Endometrial microvascular endothelial cells (primary cell): Measurements from ENCODE around the gene RANBP1. TPM values are rescaled to one million over a fixed set of nuclear protein-coding genes. Genes with fewer than 3 reads are reported as not detected.

Experiments used
- in situ Hi-C: cut with HindIII; loops from 2 replicates; pipeline ENCODE4 v1.10.0; 2017; ENCODE audit warnings: low sequenced_read_pairs, low pct_unique_long_range_greater_than_20kb; ENCODE audit errors: inconsistent ontology term
- total RNA-seq: library from RNA; depleted of rRNA; stranded (reverse); fragments of >200 nt; gene quantifications from one replicate; pipeline ENCODE4 v1.2.3, GENCODE V29; 2015; ENCODE audit errors: inconsistent ontology term

The RANBP1 gene
- total RNA-seq, 1 donor from 2014 or later, result 436 TPM

- in situ Hi-C loops, result loop anchor here (25.0 kb wide), 2 partner anchors 144 to 344 kb away; partner anchors contain the start of gene TBX1
Observed at GRCh38 chr22:20106205-20106848, 9.6 kb upstream of the RANBP1 start.

- in situ Hi-C loops, result loop anchor here (25.0 kb wide), 2 partner anchors 145 to 345 kb away; partner anchors contain the start of gene TBX1
Observed at GRCh38 chr22:20106849-20107237, 9.1 kb upstream of the RANBP1 start.

- in situ Hi-C loops, result loop anchor here (25.0 kb wide), 2 partner anchors 145 to 345 kb away; partner anchors contain the start of gene TBX1
Observed at GRCh38 chr22:20107471-20107901, 8.4 kb upstream of the RANBP1 start.

GRCh38 chr22:20107951-20108756, 7.8 kb upstream of the RANBP1 start:
- in situ Hi-C loops, result loop anchor here (25.0 kb wide), 2 partner anchors 146 to 346 kb away; partner anchors contain the start of gene TBX1

GRCh38 chr22:20108757-20109230, 7.1 kb upstream of the RANBP1 start:
- in situ Hi-C loops, result loop anchor here (25.0 kb wide), 2 partner anchors 146 to 346 kb away; partner anchors contain the start of gene TBX1

GRCh38 chr22:20109411-20110358, 6.2 kb upstream of the RANBP1 start:
- in situ Hi-C loops, result loop anchor here (25.0 kb wide), 2 partner anchors 147 to 347 kb away; partner anchors contain the start of gene TBX1

- in situ Hi-C loops, result loop anchor here (25.0 kb wide), 2 partner anchors 148 to 348 kb away; partner anchors contain the start of gene TBX1
Observed at GRCh38 chr22:20110359-20110985, 5.4 kb upstream of the RANBP1 start.

GRCh38 chr22:20111045-20111688, 4.7 kb upstream of the RANBP1 start:
- in situ Hi-C loops, result loop anchor here (25.0 kb wide), 2 partner anchors 149 to 349 kb away; partner anchors contain the start of gene TBX1

- in situ Hi-C loops, result loop anchor here (25.0 kb wide), 2 partner anchors 150 to 350 kb away; partner anchors contain the start of gene TBX1
Observed at GRCh38 chr22:20111689-20112622, 3.9 kb upstream of the RANBP1 start.

- in situ Hi-C loops, result loop anchor here (25.0 kb wide), 2 partner anchors 151 to 351 kb away; partner anchors contain the start of gene TBX1
Observed at GRCh38 chr22:20112623-20113511, 3.0 kb upstream of the RANBP1 start.

GRCh38 chr22:20113551-20114310, 2.2 kb upstream of the RANBP1 start:
- in situ Hi-C loops, result loop anchor here (25.0 kb wide), 2 partner anchors 151 to 351 kb away; partner anchors contain the start of gene TBX1

- in situ Hi-C loops, result loop anchor here (25.0 kb wide), 2 partner anchors 152 to 352 kb away; partner anchors contain the start of gene TBX1
Observed at GRCh38 chr22:20114506-20115475, 1.1 kb upstream of the RANBP1 start.

- in situ Hi-C loops, result loop anchor here (25.0 kb wide), 2 partner anchors 154 to 354 kb away; partner anchors contain the start of gene TBX1
Observed at GRCh38 chr22:20116376-20116950, 559 bp downstream of the RANBP1 start.
